ENCODE data around the gene NRTN.

DNA sequence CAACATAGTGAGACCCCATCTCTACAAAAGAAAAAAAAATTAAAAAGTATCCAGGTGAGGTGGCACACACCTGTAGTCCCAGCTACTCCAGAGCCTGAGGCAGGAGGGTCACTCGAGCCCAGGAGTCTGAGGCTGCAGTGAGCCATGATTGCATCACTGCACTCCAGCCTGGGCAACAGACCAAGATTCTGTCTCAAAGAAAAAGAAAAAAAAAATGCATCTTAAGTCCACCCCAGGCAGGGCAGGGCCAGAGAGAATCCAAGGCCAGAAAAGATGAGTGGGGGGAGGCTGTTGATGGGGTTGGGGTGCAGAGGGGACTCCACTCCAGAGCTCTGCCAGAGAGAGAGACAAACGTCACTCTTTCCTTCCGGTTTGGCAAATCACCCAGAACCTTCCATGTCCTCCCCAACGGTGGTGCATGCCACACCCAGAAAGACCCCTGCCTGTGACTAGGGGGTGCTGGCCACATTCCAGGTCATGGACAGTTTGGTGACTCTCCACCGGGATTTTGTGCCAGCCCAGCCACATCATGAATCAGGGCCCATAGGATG lies 46.0 kb downstream of the NRTN start:
- TF ChIP-seq, protein P1, sequence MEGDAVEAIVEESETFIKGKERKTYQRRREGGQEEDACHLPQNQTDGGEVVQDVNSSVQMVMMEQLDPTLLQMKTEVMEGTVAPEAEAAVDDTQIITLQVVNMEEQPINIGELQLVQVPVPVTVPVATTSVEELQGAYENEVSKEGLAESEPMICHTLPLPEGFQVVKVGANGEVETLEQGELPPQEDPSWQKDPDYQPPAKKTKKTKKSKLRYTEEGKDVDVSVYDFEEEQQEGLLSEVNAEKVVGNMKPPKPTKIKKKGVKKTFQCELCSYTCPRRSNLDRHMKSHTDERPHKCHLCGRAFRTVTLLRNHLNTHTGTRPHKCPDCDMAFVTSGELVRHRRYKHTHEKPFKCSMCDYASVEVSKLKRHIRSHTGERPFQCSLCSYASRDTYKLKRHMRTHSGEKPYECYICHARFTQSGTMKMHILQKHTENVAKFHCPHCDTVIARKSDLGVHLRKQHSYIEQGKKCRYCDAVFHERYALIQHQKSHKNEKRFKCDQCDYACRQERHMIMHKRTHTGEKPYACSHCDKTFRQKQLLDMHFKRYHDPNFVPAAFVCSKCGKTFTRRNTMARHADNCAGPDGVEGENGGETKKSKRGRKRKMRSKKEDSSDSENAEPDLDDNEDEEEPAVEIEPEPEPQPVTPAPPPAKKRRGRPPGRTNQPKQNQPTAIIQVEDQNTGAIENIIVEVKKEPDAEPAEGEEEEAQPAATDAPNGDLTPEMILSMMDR (IDR thresholded peaks at IDR 0.05), result no peak
- TF ChIP-seq ZFX (IDR thresholded peaks at IDR 0.05; ENCODE audit: borderline replicate concordance), result no peak

All from 22Rv1 (cell line).